Endodermal cell (in vitro differentiated cells): Measurements from ENCODE around the gene MRTFA. TPM values are rescaled to one million over a fixed set of nuclear protein-coding genes. Genes with fewer than 3 reads are reported as not detected.

Experiments used
- DNase-seq: peaks from one replicate; pipeline ENCODE4 v3.0.0-alpha.2; 2017
- H3K27ac ChIP-seq: 2 replicates; pipeline ENCODE4 v1.5.1; 2013; ENCODE audit warnings: mild to moderate bottlenecking, low read depth, low read length, moderate library complexity
- H3K27me3 ChIP-seq: 2 replicates; pipeline ENCODE4 v1.6.1; 2013; ENCODE audit warnings: mild to moderate bottlenecking, low read length, moderate library complexity; ENCODE audit not compliant: insufficient read depth, control insufficient read depth, poor library complexity, severe bottlenecking
- H3K36me3 ChIP-seq: 2 replicates; pipeline ENCODE4 v1.7.0; 2013; ENCODE audit warnings: mild to moderate bottlenecking, low read length, moderate library complexity; ENCODE audit not compliant: control insufficient read depth, insufficient read depth
- H3K4me1 ChIP-seq: one replicate; pipeline ENCODE4 v1.7.0; 2013; ENCODE audit warnings: low read length; ENCODE audit not compliant: control insufficient read depth, insufficient read depth
- H3K4me3 ChIP-seq: 2 replicates; pipeline ENCODE4 v1.5.1; 2013; ENCODE audit warnings: mild to moderate bottlenecking, low read length, moderate library complexity
- H3K9ac ChIP-seq: 2 replicates; pipeline ENCODE4 v1.6.1; 2013; ENCODE audit warnings: mild to moderate bottlenecking, low read length, moderate library complexity; ENCODE audit not compliant: poor library complexity, severe bottlenecking; ENCODE audit errors: extremely low read depth
- H3K9me3 ChIP-seq: 2 replicates; pipeline ENCODE4 v1.6.1; 2013; ENCODE audit warnings: mild to moderate bottlenecking, low read length, moderate library complexity; ENCODE audit not compliant: control insufficient read depth
- H3K27ac Mint-ChIP-seq: 2 replicates; pipeline ENCODE4 v1.8.0; 2020; ENCODE audit warnings: mixed read lengths
- H3K27me3 Mint-ChIP-seq: 2 replicates; pipeline ENCODE4 v1.8.0; 2021; ENCODE audit warnings: mild to moderate bottlenecking, mixed read lengths; ENCODE audit not compliant: insufficient read depth
- H3K36me3 Mint-ChIP-seq: 2 replicates; pipeline ENCODE4 v1.8.0; 2020; ENCODE audit warnings: low read depth, mixed read lengths
- H3K4me1 Mint-ChIP-seq: 2 replicates; pipeline ENCODE4 v1.8.0; 2020; ENCODE audit warnings: mixed read lengths
- H3K4me3 Mint-ChIP-seq: 2 replicates; pipeline ENCODE4 v1.8.0; 2020; ENCODE audit warnings: mild to moderate bottlenecking, moderate library complexity, mixed read lengths
- H3K9me3 Mint-ChIP-seq: 2 replicates; pipeline ENCODE4 v1.8.0; 2020; ENCODE audit warnings: mild to moderate bottlenecking, mixed read lengths
- CTCF ChIP-seq: fragments of 200-600 bp; sonication (generic); conservative IDR thresholded peaks from 2 replicates; pipeline ENCODE4 v1.5.0; 2021; ENCODE audit warnings: antibody characterized with exemption, mild to moderate bottlenecking
- WGBS, 2 experiments: methylation state at CpG; one replicate each; pipeline versions ENCODE4 v1.1.5 to v1.1.7; 2013; ENCODE audit warnings: missing lambda C conversion rate in 2 of 2, mixed read lengths in 1 of 2; ENCODE audit not compliant: insufficient coverage in 1 of 2, insufficient read length in 1 of 2; 5-methylcytosine and 5-hydroxymethylcytosine counted together
- total RNA-seq, 2 donors: library from RNA; stranded (reverse); fragmentation: NEBNext Ultra II Directional in 1 of 2; extraction: Animal tissue kit (Norgen Biotek cat#: 25700) in 1 of 2; gene quantifications; 2 replicates in 1 of 2; 3 replicates in 1 of 2; pipeline ENCODE4 v1.2.1, GENCODE V29; 2021

MRTFA gene
- total RNA-seq, 2 donors from 2014 or later, result 43.3 to 44.7 TPM

- DNase-seq, result no peak
- H3K27me3 Mint-ChIP-seq, result no peaks in the 10 kb centered on the region
- Histone ChIP-seq H3K9me3 (no peaks in the 10 kb centered on the region), H3K9ac (no peak overlapping the region), H3K4me1 (peaks cover 9% of the 10 kb centered on the region), H3K4me3 (no peak overlapping the region), H3K27ac (no peak overlapping the region), H3K36me3 (no peaks in the 10 kb centered on the region), H3K27me3 (no peaks in the 10 kb centered on the region)
- 81 to 91% methylated on average over 1 of the region's 1 CpG for WGBS, 2 experiments
- peak overlapping the region; percentile 59 for H3K27ac Mint-ChIP-seq
- H3K4me1 Mint-ChIP-seq, result peaks cover 26% of the 10 kb centered on the region
- H3K9me3 Mint-ChIP-seq, result no peaks in the 10 kb centered on the region
- TF ChIP-seq CTCF, result no peak
- H3K36me3 Mint-ChIP-seq, result peaks cover 2% of the 10 kb centered on the region
- H3K4me3 Mint-ChIP-seq, result no peak overlapping the region
Observed at GRCh38 chr22:40607506-40607905, 29.0 kb downstream of the MRTFA start.

GRCh38 chr22:40606306-40606705 is 30.2 kb downstream of the MRTFA start:
- H3K27me3 ChIP-seq, result no peaks in the 10 kb centered on the region
- H3K4me1 ChIP-seq, result peaks cover 9% of the 10 kb centered on the region
- H3K36me3 ChIP-seq, result no peaks in the 10 kb centered on the region
- H3K4me3 ChIP-seq, result no peak overlapping the region
- no peak overlapping the region for H3K9ac ChIP-seq
- peaks cover 2% of the 10 kb centered on the region for H3K36me3 Mint-ChIP-seq
- peak overlapping the region; percentile 52 for H3K27ac Mint-ChIP-seq
- no peak for TF ChIP-seq CTCF
- H3K9me3 Mint-ChIP-seq, result no peaks in the 10 kb centered on the region
- no peak overlapping the region for H3K4me3 Mint-ChIP-seq
- H3K4me1 Mint-ChIP-seq, result peaks cover 28% of the 10 kb centered on the region
- no peaks in the 10 kb centered on the region for H3K9me3 ChIP-seq
- DNase-seq, result no peak
- no peaks in the 10 kb centered on the region for H3K27me3 Mint-ChIP-seq
- no peak overlapping the region for H3K27ac ChIP-seq

GRCh38 chr22:40605761-40606160 is 30.8 kb downstream of the MRTFA start:
- H3K4me1 ChIP-seq, result peaks cover 9% of the 10 kb centered on the region
- H3K27me3 ChIP-seq, result no peaks in the 10 kb centered on the region
- no peaks in the 10 kb centered on the region for H3K9me3 Mint-ChIP-seq
- no peak overlapping the region for H3K27ac Mint-ChIP-seq
- no peaks in the 10 kb centered on the region for H3K9me3 ChIP-seq
- H3K27me3 Mint-ChIP-seq, result no peaks in the 10 kb centered on the region
- no peak overlapping the region for H3K27ac ChIP-seq
- H3K36me3 ChIP-seq, result no peaks in the 10 kb centered on the region
- H3K4me3 Mint-ChIP-seq, result no peak overlapping the region
- TF ChIP-seq CTCF, result no peak
- DNase-seq, result no peak
- no peak overlapping the region for H3K9ac ChIP-seq
- 83% methylated on average over 1 of the region's 1 CpG; no CpG with 5 or more reads in 1 of the 2 experiments for WGBS, 2 experiments
- peaks cover 28% of the 10 kb centered on the region for H3K4me1 Mint-ChIP-seq
- no peak overlapping the region for H3K4me3 ChIP-seq
- peaks cover 2% of the 10 kb centered on the region for H3K36me3 Mint-ChIP-seq
